ENCODE measurements around the gene ANO8. TPM values are rescaled to one million over a fixed set of nuclear protein-coding genes. Genes with fewer than 3 reads are reported as not detected.

ANO8 gene
- total RNA-seq, 1 experiment from 2014 or later: 21.9 TPM

- H3K14ac ChIP-seq (ENCODE audit: insufficient read depth, low read length): no peak overlapping the region; the same call in 1 of the 2 replicates
- peaks cover 6% of the 10 kb centered on the region for H3K27me3 Mint-ChIP-seq (ENCODE audit: low read depth)
- no peak overlapping the region for H3T11ph ChIP-seq (ENCODE audit: low read length)
- H3K27me3 ChIP-seq (ENCODE audit: insufficient read depth, low read length): no peaks in the 10 kb centered on the region
- H3K18ac ChIP-seq (ENCODE audit: insufficient read length, low read depth, low read length): no peak overlapping the region
- H3K9ac ChIP-seq (ENCODE audit: extremely low read depth, insufficient read length, low read length): peak overlapping the region; percentile 40
- peaks cover 15 to 38% of the 10 kb centered on the region in 2 experiments for H3K4me1 Mint-ChIP-seq
- H3K27ac Mint-ChIP-seq: peak overlapping the region in 2 of 3 experiments; percentile 49 to 77; a peak in 3 of 7 replicates
- H3K27ac ChIP-seq (ENCODE audit: insufficient read length, low read depth, low read length): no peak overlapping the region
- no peaks in the 10 kb centered on the region for H4K20me1 ChIP-seq (ENCODE audit: control insufficient read depth, insufficient read depth, insufficient read length)
- H2BK120ac ChIP-seq (ENCODE audit: low read depth, low read length, poor library complexity, severe bottlenecking): no peak overlapping the region
- WGBS (ENCODE audit: extremely low coverage, insufficient read length, low lambda C conversion rate): no CpG with 5 or more reads among the region's 52 CpGs
- DNase-seq: peak; percentile 68
- no peaks in the 10 kb centered on the region; a peak in 1 of 5 replicates for H3K9me3 Mint-ChIP-seq
- H3K79me1 ChIP-seq (ENCODE audit: insufficient read depth, low read depth, low read length, poor library complexity, severe bottlenecking): no peaks in the 10 kb centered on the region
- peaks cover 11 to 32% (median 26%) of the 10 kb centered on the region in 3 experiments for H3K36me3 Mint-ChIP-seq (ENCODE audit: insufficient read depth in 1 of 3, low read depth in 3 of 3)
- peaks cover 21% of the 10 kb centered on the region for H3K23me2 ChIP-seq (ENCODE audit: insufficient read length, low read depth, low read length, poor library complexity, severe bottlenecking)
- no peaks in the 10 kb centered on the region for H3K79me2 ChIP-seq (ENCODE audit: insufficient read depth, low read length)
- H2AK5ac ChIP-seq (ENCODE audit: insufficient read length, low read length): no peak overlapping the region
- peak overlapping the region; percentile 74 for H3K4me2 ChIP-seq (ENCODE audit: insufficient read depth, insufficient read length, low read length)
- H2AFZ ChIP-seq (ENCODE audit: low read length): no peak overlapping the region
- no peak overlapping the region for H2BK12ac ChIP-seq (ENCODE audit: insufficient read length, low read depth, low read length)
- no peak overlapping the region for H4K8ac ChIP-seq (replicated peaks; ENCODE audit: insufficient read length, low read depth, low read length)
- H2BK15ac ChIP-seq (ENCODE audit: low read depth, low read length): no peak overlapping the region
- TF ChIP-seq CTCF (conservative IDR thresholded peaks at IDR 0.05): peak; percentile 37; the same call in 2 of the 3 replicates
- H3K56ac ChIP-seq (ENCODE audit: insufficient read length, low read depth, low read length): no peak overlapping the region
- no peak overlapping the region for H4K5ac ChIP-seq (ENCODE audit: insufficient read length, low read depth, low read length)
- H3K4ac ChIP-seq (ENCODE audit: low read depth, low read length): no peak overlapping the region
- H3K4me1 ChIP-seq (ENCODE audit: insufficient read depth, low read length): peaks cover 2% of the 10 kb centered on the region; the same call in 1 of the 2 replicates
- H3K4me3 Mint-ChIP-seq: peak overlapping the region; percentile 67 to 87
- H3K9me3 ChIP-seq (ENCODE audit: control insufficient read depth, low read depth, low read length): no peaks in the 10 kb centered on the region
- H2BK20ac ChIP-seq (ENCODE audit: low read depth, low read length, poor library complexity, severe bottlenecking): no peak overlapping the region
- H2BK5ac ChIP-seq (ENCODE audit: insufficient read length, low read length): no peak overlapping the region
- no peak overlapping the region for H4K91ac ChIP-seq (ENCODE audit: insufficient read length, low read depth, low read length)
- H3K23ac ChIP-seq (ENCODE audit: insufficient read length, low read depth, low read length): no peak overlapping the region
Observed at GRCh38 chr19:17333611-17334413, 843 bp downstream of the ANO8 start.
